Measurements from ENCODE around the gene OR10A3.
"Not testable (repeated sequence)": the region's sequence is repeated elsewhere in the genome, so short reads cannot be mapped to it uniquely, and the experiment has no call there.

- TF ChIP-seq POLR2AphosphoS5 (IDR thresholded peaks at IDR 0.05; ENCODE audit: borderline replicate concordance, low read depth, low read length); EZH2 (IDR thresholded peaks at IDR 0.05): not testable (repeated sequence)
Measured at GRCh38 chr11:7987560-7987883, 46.0 kb upstream of the OR10A3 start.
